GM10266 (cell line): Measurements from ENCODE around the gene SKA3.

Source experiments
- DNase-seq: peaks from one replicate; pipeline ENCODE4 v3.0.0; 2012; ENCODE audit errors: extremely low spot score
- TF ChIP-seq, protein P1 (sequence below): IDR thresholded peaks from 2 replicates; pipeline ENCODE4 v1.5.1; 2012; ENCODE audit warnings: mild to moderate bottlenecking, low read depth; ENCODE audit not compliant: control insufficient read depth, insufficient read depth; ENCODE audit errors: missing control alignments

Gene SKA3

DNA sequence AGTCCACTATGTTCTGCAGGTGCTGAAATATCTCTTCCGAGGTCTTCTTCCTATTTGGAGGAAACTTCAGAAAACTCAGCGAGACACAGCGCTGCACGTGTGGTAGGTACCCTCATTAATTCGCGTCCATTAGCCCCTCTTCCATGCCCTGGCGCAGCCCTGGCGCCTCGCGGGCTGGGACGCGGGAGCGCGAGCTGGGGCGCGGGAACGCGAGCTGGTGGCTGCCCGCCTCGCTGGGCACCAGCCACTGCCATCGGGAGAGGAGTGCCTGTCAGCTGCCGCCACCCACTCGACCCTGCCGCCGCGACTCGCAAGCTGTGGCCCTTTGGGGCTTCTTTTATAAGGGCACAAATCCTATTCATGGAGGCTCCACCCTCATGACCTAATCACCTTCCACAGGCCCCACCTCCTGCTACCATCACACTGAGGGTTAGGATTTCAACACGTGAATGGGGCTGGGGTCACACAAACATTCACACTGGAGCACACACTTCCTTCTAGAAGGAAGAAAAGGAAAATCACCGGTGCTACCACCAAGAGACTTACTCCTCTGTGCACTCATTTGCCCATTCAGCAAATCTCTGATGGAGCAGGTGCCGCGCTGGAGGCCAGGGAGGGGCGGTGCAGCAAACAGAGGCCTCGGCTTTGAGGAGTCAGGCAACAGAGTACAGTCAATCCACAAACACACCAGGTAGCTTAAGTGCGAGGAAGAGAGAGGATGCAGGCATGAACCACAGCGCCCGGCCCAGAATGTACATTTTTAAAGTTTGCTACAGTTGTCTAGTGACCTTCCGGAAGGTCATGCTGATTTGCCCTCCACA lies 71.9 kb downstream of the SKA3 start:
- TF ChIP-seq, protein P1, sequence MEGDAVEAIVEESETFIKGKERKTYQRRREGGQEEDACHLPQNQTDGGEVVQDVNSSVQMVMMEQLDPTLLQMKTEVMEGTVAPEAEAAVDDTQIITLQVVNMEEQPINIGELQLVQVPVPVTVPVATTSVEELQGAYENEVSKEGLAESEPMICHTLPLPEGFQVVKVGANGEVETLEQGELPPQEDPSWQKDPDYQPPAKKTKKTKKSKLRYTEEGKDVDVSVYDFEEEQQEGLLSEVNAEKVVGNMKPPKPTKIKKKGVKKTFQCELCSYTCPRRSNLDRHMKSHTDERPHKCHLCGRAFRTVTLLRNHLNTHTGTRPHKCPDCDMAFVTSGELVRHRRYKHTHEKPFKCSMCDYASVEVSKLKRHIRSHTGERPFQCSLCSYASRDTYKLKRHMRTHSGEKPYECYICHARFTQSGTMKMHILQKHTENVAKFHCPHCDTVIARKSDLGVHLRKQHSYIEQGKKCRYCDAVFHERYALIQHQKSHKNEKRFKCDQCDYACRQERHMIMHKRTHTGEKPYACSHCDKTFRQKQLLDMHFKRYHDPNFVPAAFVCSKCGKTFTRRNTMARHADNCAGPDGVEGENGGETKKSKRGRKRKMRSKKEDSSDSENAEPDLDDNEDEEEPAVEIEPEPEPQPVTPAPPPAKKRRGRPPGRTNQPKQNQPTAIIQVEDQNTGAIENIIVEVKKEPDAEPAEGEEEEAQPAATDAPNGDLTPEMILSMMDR, result no peak
- DNase-seq, result no peak
